ENCODE results near the gene BIRC3. TPM values are rescaled to one million over a fixed set of nuclear protein-coding genes. Genes with fewer than 3 reads are reported as not detected.
A peak's percentile ranks its signal among the peaks of the same experiment; 100 is the strongest.

Gene BIRC3
- total and polyA plus RNA-seq, 2 experiments from 2014 or later, result 11.5 to 11.6 TPM

DNA sequence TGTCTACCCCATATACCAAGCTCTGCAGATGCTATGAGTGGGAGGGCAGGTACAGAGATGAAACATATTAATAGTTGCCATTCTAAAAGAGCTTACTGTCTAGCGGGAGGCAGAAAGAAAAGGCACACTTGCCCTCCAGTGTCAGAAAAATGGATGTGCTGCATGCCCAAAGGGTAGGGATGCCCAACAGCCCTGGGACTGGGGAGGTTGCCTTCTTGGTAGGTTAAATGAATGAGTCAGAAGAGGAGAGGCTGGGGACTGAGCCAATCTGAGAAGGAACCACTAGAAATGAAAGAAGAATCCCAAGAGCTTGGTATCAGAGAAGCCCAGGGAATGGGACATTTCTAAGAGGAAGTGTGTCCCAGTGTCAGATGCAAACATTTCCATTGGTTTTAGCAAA, 1.2 kb downstream of the BIRC3 start:
- Histone ChIP-seq H3K9me3 (ENCODE audit: low read depth) (no peaks in the 10 kb centered on the region), H3K9me2 (replicated peaks; ENCODE audit: insufficient read depth) (no peaks in the 10 kb centered on the region), H3K4me3 (no peak overlapping the region), H2AFZ (no peak overlapping the region), H3K4me1 (ENCODE audit: insufficient read depth) (peaks cover 9% of the 10 kb centered on the region), H3K27me3 (no peaks in the 10 kb centered on the region), H3K27ac (no peak overlapping the region), H3K79me2 (no peaks in the 10 kb centered on the region), H3K36me3 (replicated peaks; ENCODE audit: insufficient read depth, low read depth) (no peaks in the 10 kb centered on the region), H4K20me1 (ENCODE audit: insufficient read depth, poor library complexity, severe bottlenecking) (no peaks in the 10 kb centered on the region), H3K4me2 (peak overlapping the region; percentile 27)
- DNase-seq (ENCODE audit: low spot score), result no peak
- TF ChIP-seq EZH2phosphoT487 (IDR thresholded peaks at IDR 0.05; ENCODE audit: low read depth, severe bottlenecking, unreplicated experiment) (no peak), EZH2 (IDR thresholded peaks at IDR 0.05; ENCODE audit: borderline replicate concordance) (no peak)
- TF ChIP-seq, protein P1, sequence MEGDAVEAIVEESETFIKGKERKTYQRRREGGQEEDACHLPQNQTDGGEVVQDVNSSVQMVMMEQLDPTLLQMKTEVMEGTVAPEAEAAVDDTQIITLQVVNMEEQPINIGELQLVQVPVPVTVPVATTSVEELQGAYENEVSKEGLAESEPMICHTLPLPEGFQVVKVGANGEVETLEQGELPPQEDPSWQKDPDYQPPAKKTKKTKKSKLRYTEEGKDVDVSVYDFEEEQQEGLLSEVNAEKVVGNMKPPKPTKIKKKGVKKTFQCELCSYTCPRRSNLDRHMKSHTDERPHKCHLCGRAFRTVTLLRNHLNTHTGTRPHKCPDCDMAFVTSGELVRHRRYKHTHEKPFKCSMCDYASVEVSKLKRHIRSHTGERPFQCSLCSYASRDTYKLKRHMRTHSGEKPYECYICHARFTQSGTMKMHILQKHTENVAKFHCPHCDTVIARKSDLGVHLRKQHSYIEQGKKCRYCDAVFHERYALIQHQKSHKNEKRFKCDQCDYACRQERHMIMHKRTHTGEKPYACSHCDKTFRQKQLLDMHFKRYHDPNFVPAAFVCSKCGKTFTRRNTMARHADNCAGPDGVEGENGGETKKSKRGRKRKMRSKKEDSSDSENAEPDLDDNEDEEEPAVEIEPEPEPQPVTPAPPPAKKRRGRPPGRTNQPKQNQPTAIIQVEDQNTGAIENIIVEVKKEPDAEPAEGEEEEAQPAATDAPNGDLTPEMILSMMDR (IDR thresholded peaks at IDR 0.05; ENCODE audit: poor library complexity), result no peak
- WGBS (ENCODE audit: low lambda C conversion rate, missing lambda C conversion rate), result 89% methylated on average over 1 of the region's 1 CpG

DNA sequence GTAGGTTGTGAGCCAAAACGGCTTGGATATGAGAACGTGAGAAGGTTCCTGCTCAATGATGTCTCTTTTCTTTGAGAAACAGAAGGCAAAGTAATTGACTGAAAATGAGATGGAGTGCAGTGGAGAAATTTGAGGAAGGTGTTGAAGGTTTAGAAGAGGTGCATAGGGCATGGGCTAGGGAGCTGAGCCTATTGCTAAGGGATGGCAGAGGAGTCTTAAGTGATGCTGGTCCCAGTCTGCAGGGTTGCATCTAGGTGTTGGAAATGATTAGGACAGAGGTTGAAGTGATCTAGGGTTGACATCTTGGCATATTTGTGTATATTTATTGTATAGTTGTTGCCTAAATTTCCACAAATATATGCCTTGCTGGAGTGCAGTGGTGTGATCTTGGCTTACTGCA, 2.3 kb downstream of the BIRC3 start:
- Histone ChIP-seq H3K79me2 (no peaks in the 10 kb centered on the region), H3K4me1 (ENCODE audit: insufficient read depth) (peaks cover 4% of the 10 kb centered on the region), H3K27ac (no peak overlapping the region), H3K27me3 (no peaks in the 10 kb centered on the region), H3K9me2 (replicated peaks; ENCODE audit: insufficient read depth) (no peaks in the 10 kb centered on the region), H3K4me3 (no peak overlapping the region), H3K36me3 (replicated peaks; ENCODE audit: insufficient read depth, low read depth) (no peaks in the 10 kb centered on the region), H4K20me1 (ENCODE audit: insufficient read depth, poor library complexity, severe bottlenecking) (no peaks in the 10 kb centered on the region), H3K4me2 (no peak overlapping the region), H2AFZ (no peak overlapping the region), H3K9me3 (ENCODE audit: low read depth) (no peaks in the 10 kb centered on the region)
- WGBS (ENCODE audit: low lambda C conversion rate, missing lambda C conversion rate), result 94% methylated on average over 2 of the region's 2 CpGs
- DNase-seq (ENCODE audit: low spot score), result no peak
- no peak for TF ChIP-seq EZH2 (IDR thresholded peaks at IDR 0.05; ENCODE audit: borderline replicate concordance)
- TF ChIP-seq, protein P1 (IDR thresholded peaks at IDR 0.05; ENCODE audit: poor library complexity), result no peak
- no peak for TF ChIP-seq EZH2phosphoT487 (IDR thresholded peaks at IDR 0.05; ENCODE audit: low read depth, severe bottlenecking, unreplicated experiment)

DNA sequence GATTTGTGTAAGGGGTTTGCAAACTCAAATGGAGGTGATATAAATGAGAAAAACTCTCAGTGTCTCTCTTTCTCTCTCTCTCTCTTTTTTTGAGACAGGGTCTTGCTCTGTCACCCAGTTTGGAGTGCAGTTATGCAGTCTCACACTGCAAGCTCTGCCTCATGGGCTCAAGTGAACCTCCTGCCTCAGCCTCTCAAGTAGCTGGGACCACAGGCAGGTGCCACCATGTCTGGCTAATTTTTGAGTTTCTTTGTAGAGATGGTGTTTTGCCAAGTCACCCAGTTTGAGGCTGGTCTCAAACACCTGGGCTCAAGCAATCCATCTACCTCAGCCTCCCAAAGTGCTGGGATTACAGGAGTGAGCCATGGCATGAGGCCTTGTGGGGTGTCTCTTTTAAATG, 2.9 kb downstream of the BIRC3 start:
- H4K20me1 ChIP-seq (ENCODE audit: insufficient read depth, poor library complexity, severe bottlenecking), result no peaks in the 10 kb centered on the region
- H3K27me3 ChIP-seq, result no peaks in the 10 kb centered on the region
- H3K4me3 ChIP-seq, result no peak overlapping the region
- no peak overlapping the region for H3K4me2 ChIP-seq
- no peak overlapping the region for H2AFZ ChIP-seq
- no peaks in the 10 kb centered on the region for H3K79me2 ChIP-seq
- no peaks in the 10 kb centered on the region for H3K9me3 ChIP-seq (ENCODE audit: low read depth)
- no peaks in the 10 kb centered on the region for H3K9me2 ChIP-seq (replicated peaks; ENCODE audit: insufficient read depth)
- H3K36me3 ChIP-seq (replicated peaks; ENCODE audit: insufficient read depth, low read depth), result no peaks in the 10 kb centered on the region
- peaks cover 4% of the 10 kb centered on the region for H3K4me1 ChIP-seq (ENCODE audit: insufficient read depth)
- TF ChIP-seq, protein P1 (IDR thresholded peaks at IDR 0.05; ENCODE audit: poor library complexity), result no peak
- no peak for TF ChIP-seq EZH2 (IDR thresholded peaks at IDR 0.05; ENCODE audit: borderline replicate concordance)
- TF ChIP-seq EZH2phosphoT487 (IDR thresholded peaks at IDR 0.05; ENCODE audit: low read depth, severe bottlenecking, unreplicated experiment), result no peak
- DNase-seq (ENCODE audit: low spot score), result no peak
- no peak overlapping the region for H3K27ac ChIP-seq

DNA sequence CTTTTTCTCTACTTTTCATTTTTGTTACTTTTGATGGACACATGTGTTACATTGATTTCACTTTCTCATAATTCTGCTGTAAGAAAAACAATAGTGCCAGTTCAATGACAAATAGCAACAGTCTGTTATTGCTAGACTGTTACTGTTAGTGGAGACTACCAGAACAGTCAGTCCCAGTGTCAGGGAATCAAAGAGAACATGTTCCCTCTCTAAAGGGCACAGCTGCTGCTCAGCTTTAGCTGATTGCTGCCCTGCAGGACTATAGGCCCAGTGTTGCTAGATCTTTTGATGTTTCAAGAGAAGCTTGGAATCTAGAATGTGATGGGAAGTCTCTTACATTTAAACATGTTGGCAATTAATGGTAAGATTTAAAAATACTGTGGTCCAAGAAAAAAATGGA, 3.4 kb downstream of the BIRC3 start:
- Histone ChIP-seq H3K27ac (no peak overlapping the region), H3K4me1 (ENCODE audit: insufficient read depth) (peaks cover 4% of the 10 kb centered on the region), H3K36me3 (replicated peaks; ENCODE audit: insufficient read depth, low read depth) (no peaks in the 10 kb centered on the region), H3K9me2 (replicated peaks; ENCODE audit: insufficient read depth) (no peaks in the 10 kb centered on the region), H2AFZ (no peak overlapping the region), H3K9me3 (ENCODE audit: low read depth) (no peaks in the 10 kb centered on the region), H3K27me3 (no peaks in the 10 kb centered on the region), H4K20me1 (ENCODE audit: insufficient read depth, poor library complexity, severe bottlenecking) (no peaks in the 10 kb centered on the region), H3K79me2 (no peaks in the 10 kb centered on the region), H3K4me3 (no peak overlapping the region), H3K4me2 (no peak overlapping the region)
- TF ChIP-seq, protein P1 (IDR thresholded peaks at IDR 0.05; ENCODE audit: poor library complexity), result no peak
- no peak for TF ChIP-seq EZH2phosphoT487 (IDR thresholded peaks at IDR 0.05; ENCODE audit: low read depth, severe bottlenecking, unreplicated experiment)
- no peak for TF ChIP-seq EZH2 (IDR thresholded peaks at IDR 0.05; ENCODE audit: borderline replicate concordance)
- DNase-seq (ENCODE audit: low spot score), result no peak
